ENCODE measurements around the gene NUFIP1. TPM values are rescaled to one million over a fixed set of nuclear protein-coding genes. Genes with fewer than 3 reads are reported as not detected.

Gene NUFIP1
- total and polyA plus RNA-seq, 2 experiments from 2014 or later, result 4.7 to 5.7 TPM

GRCh38 chr13:45016792-45017425, 27.6 kb upstream of the NUFIP1 start:
- DNase-seq (ENCODE audit: low read depth in 1 of 2, low spot score in 1 of 2), result no peak
- Histone ChIP-seq H3K9me3 (ENCODE audit: low read depth) (no peaks in the 10 kb centered on the region), H3K36me3 (peaks cover 39% of the 10 kb centered on the region), H3K4me3 (no peak overlapping the region), H3K4me1 (ENCODE audit: low read depth) (no peaks in the 10 kb centered on the region), H3K27me3 (no peaks in the 10 kb centered on the region), H3K27ac (no peak overlapping the region)
- no peak for TF ChIP-seq CTCF (IDR thresholded peaks at IDR 0.05; ENCODE audit: low read depth, low read length)

GRCh38 chr13:45015300-45015699, 26.0 kb upstream of the NUFIP1 start:
- Histone ChIP-seq H3K27me3 (no peaks in the 10 kb centered on the region), H3K27ac (no peak overlapping the region), H3K9me3 (ENCODE audit: low read depth) (no peaks in the 10 kb centered on the region), H3K36me3 (peaks cover 41% of the 10 kb centered on the region), H3K4me1 (ENCODE audit: low read depth) (no peaks in the 10 kb centered on the region), H3K4me3 (no peak overlapping the region)
- no peak for DNase-seq (ENCODE audit: low read depth in 1 of 2, low spot score in 1 of 2)
- TF ChIP-seq CTCF (IDR thresholded peaks at IDR 0.05; ENCODE audit: low read depth, low read length), result no peak

DNA sequence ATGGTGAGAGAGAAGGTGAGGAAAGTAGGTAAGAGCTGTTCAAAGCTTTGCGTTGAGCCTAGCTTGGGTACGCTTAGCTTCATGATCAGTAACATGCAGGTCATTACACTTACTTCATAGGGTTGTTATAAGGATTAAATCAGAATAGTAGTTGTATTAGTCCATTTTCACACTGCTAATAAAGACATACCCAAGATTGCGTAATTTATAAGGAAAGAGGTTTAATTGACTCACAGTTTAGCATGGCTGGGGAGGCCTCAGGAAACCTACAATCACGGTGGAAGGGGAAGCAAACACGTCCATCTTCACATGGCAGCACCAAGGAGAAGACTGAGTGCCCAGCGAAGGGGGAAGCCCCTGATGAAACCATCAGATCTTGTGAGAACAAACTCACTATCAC, 21.9 kb upstream of the NUFIP1 start:
- Histone ChIP-seq H3K27me3 (no peaks in the 10 kb centered on the region), H3K36me3 (peaks cover 54% of the 10 kb centered on the region), H3K4me3 (no peak overlapping the region), H3K27ac (no peak overlapping the region), H3K4me1 (ENCODE audit: low read depth) (no peaks in the 10 kb centered on the region), H3K9me3 (ENCODE audit: low read depth) (no peaks in the 10 kb centered on the region)
- no peak for TF ChIP-seq CTCF (IDR thresholded peaks at IDR 0.05; ENCODE audit: low read depth, low read length)
- DNase-seq (ENCODE audit: low read depth in 1 of 2, low spot score in 1 of 2), result no peak

- H3K36me3 ChIP-seq, result peaks cover 50% of the 10 kb centered on the region
- DNase-seq (ENCODE audit: low read depth in 1 of 2, low spot score in 1 of 2), result no peak
- no peaks in the 10 kb centered on the region for H3K27me3 ChIP-seq
- no peaks in the 10 kb centered on the region for H3K4me1 ChIP-seq (ENCODE audit: low read depth)
- no peaks in the 10 kb centered on the region for H3K9me3 ChIP-seq (ENCODE audit: low read depth)
- no peak overlapping the region for H3K4me3 ChIP-seq
- no peak overlapping the region for H3K27ac ChIP-seq
- TF ChIP-seq CTCF (IDR thresholded peaks at IDR 0.05; ENCODE audit: low read depth, low read length), result no peak
Measured at GRCh38 chr13:45007823-45008222, 18.6 kb upstream of the NUFIP1 start.

GRCh38 chr13:45007225-45007624, 18.0 kb upstream of the NUFIP1 start:
- Histone ChIP-seq H3K27ac (no peak overlapping the region), H3K9me3 (ENCODE audit: low read depth) (no peaks in the 10 kb centered on the region), H3K4me1 (ENCODE audit: low read depth) (no peaks in the 10 kb centered on the region), H3K36me3 (peaks cover 55% of the 10 kb centered on the region), H3K27me3 (no peaks in the 10 kb centered on the region), H3K4me3 (no peak overlapping the region)
- TF ChIP-seq CTCF (IDR thresholded peaks at IDR 0.05; ENCODE audit: low read depth, low read length), result no peak
- no peak for DNase-seq (ENCODE audit: low read depth in 1 of 2, low spot score in 1 of 2)
